Choroid plexus epithelial cell (primary cell): ENCODE data around the gene PGA3.
A peak's percentile ranks its signal among the peaks of the same experiment; 100 is the strongest.
"Not testable (repeated sequence)": the region's sequence is repeated elsewhere in the genome, so short reads cannot be mapped to it uniquely, and the experiment has no call there.

ENCODE experiments used
- DNase-seq: peaks from one replicate; pipeline ENCODE4 v3.0.0-alpha.2; 2010; ENCODE audit warnings: low read depth
- H3K4me3 ChIP-seq: 2 replicates; pipeline ENCODE4 v1.5.1; 2011; ENCODE audit warnings: low read depth, mild to moderate bottlenecking, control low read depth, low read length, moderate library complexity
- CTCF ChIP-seq: conservative IDR thresholded peaks from 2 replicates; pipeline ENCODE4 v1.5.1; 2011; ENCODE audit warnings: low read depth, mild to moderate bottlenecking, control low read depth, inconsistent platforms, low read length, moderate library complexity

Gene PGA3

DNA sequence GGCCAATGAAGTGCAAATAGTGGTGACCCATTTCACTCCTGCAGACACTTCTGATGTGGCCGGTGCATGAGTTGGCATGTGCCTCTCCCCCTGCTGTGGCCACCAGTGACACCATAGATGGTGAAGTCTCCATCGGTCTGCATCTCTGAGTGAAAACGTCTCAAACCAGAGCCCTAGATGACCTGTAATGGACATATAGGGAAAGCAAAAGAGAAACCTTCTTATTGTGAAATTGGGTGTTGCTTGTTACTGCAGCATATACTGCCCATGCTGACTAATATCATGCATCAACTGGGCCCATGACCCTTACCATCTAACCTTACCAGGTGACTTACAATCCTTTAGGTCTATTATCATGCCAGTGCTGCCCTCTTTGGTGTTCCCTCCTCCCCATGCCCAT, 30.4 kb upstream of the PGA3 start:
- no peak for TF ChIP-seq CTCF
- no peak overlapping the region for H3K4me3 ChIP-seq
- DNase-seq, result no peak

GRCh38 chr11:61173456-61173855, 29.9 kb upstream of the PGA3 start:
- H3K4me3 ChIP-seq, result no peak overlapping the region
- TF ChIP-seq CTCF, result peak; percentile 40
- peak; percentile 52 for DNase-seq

DNA sequence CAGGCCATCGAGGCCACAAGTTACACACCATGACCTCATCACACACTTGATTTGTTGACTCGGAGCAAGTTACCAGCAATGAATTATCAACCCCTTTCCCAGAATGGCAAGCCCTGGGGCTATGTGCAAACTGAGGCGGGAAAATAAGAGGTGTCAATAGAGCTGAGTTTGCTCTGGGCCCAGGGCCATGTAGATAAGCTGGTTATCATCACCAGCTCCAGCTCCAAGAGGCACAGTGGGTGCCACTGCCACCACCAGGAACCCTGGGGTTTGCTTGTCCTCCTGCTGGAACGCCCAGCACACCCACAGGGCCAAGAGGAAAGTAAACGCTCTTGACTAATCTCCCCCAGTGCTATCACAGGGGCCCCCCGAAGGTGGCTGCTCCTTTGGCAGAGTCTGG, 29.0 kb upstream of the PGA3 start:
- no peak overlapping the region for H3K4me3 ChIP-seq
- DNase-seq, result no peak
- no peak for TF ChIP-seq CTCF

- no peak for TF ChIP-seq CTCF
Measured at GRCh38 chr11:61174949-61175348, 28.4 kb upstream of the PGA3 start.

GRCh38 chr11:61176446-61176845, 26.9 kb upstream of the PGA3 start:
- TF ChIP-seq CTCF, result no peak
- no peak overlapping the region for H3K4me3 ChIP-seq

More at GRCh38 chr11:61174949-61175348, 28.4 kb upstream of the PGA3 start:
- DNase-seq, result no peak
- H3K4me3 ChIP-seq, result no peak overlapping the region

GRCh38 chr11:61180205-61180604, 23.1 kb upstream of the PGA3 start:
- H3K4me3 ChIP-seq, DNase-seq: not testable (repeated sequence)

More at GRCh38 chr11:61176446-61176845, 26.9 kb upstream of the PGA3 start:
- DNase-seq, result no peak

GRCh38 chr11:61181489-61181888, 21.8 kb upstream of the PGA3 start:
- no peak for DNase-seq

More at GRCh38 chr11:61181489-61181888, 21.8 kb upstream of the PGA3 start:
- no peak for TF ChIP-seq CTCF
- H3K4me3 ChIP-seq, result no peak overlapping the region
